SK-N-SH (cell line): ENCODE results near the gene PCED1B. TPM values are rescaled to one million over a fixed set of nuclear protein-coding genes. Genes with fewer than 3 reads are reported as not detected.

ENCODE experiments used
- CTCF ChIA-PET: fragments of 300-600, 350-600 bp; formaldehyde crosslinking; extraction: SDS; loops from one replicate; lab custom pipeline; 2021; lab: Yijun Ruan, JAX
- POLR2A ChIA-PET: fragments of 350-600 bp; sonication (Branson Sonifier 250); formaldehyde crosslinking; extraction: SDS; loops from one replicate; lab custom pipeline; 2020; ENCODE audit warnings: antibody characterized with exemption, inconsistent platforms; lab: Yijun Ruan, JAX
- DNase-seq: peaks from one replicate; pipeline ENCODE4 v3.0.0; 2012
- H2AFZ ChIP-seq: fragments of 200-600 bp; sonication (generic); 2 replicates; pipeline ENCODE4 v1.8.1; 2016; ENCODE audit warnings: antibody characterized with exemption, mild to moderate bottlenecking, low read depth
- H3F3A ChIP-seq: fragments of 200-600 bp; sonication (generic); replicated peaks from 2 replicates; pipeline ENCODE3; 2016; ENCODE audit warnings: antibody characterized with exemption, mild to moderate bottlenecking; ENCODE audit not compliant: insufficient read depth
- H3K27ac ChIP-seq, 2 experiments: fragments of 200-500 bp in 1 of 2; fragments of 200-600 bp in 1 of 2; sonication (Bioruptor generic) in 1 of 2; sonication (generic), shearing (Covaris generic) in 1 of 2; 2 replicates each; pipeline versions ENCODE4 v1.5.1 to v1.6.1; 2014 to 2016; ENCODE audit warnings: low read depth in 2 of 2, inconsistent platforms in 1 of 2, low read length in 1 of 2, mild to moderate bottlenecking in 1 of 2, mixed read lengths in 1 of 2
- H3K27me3 ChIP-seq: fragments of 200-600 bp; sonication (generic), shearing (Covaris generic); 2 replicates; pipeline ENCODE4 v1.6.1; 2016; ENCODE audit warnings: mixed run types; ENCODE audit not compliant: insufficient read depth
- H3K36me3 ChIP-seq, 2 experiments: fragments of 200-500 bp in 1 of 2; fragments of 200-600 bp in 1 of 2; sonication (Bioruptor generic) in 1 of 2; sonication (generic) in 1 of 2; replicated peaks in 1 of 2; 2 replicates each; pipeline versions ENCODE3 to v1.5.1; 2014 to 2016; ENCODE audit warnings: low read length in 1 of 2, mild to moderate bottlenecking in 1 of 2; ENCODE audit not compliant: insufficient read depth in 2 of 2, control insufficient read depth in 1 of 2
- H3K4me1 ChIP-seq, 2 experiments: fragments of 200-500 bp in 1 of 2; fragments of 200-600 bp in 1 of 2; sonication (Bioruptor generic) in 1 of 2; sonication (generic), shearing (Covaris generic) in 1 of 2; 2 replicates each; pipeline versions ENCODE4 v1.5.1 to v1.6.1; 2014 to 2016; ENCODE audit warnings: low read depth in 1 of 2, low read length in 1 of 2, mixed run types in 1 of 2; ENCODE audit not compliant: insufficient read depth in 2 of 2, control insufficient read depth in 1 of 2
- H3K4me2 ChIP-seq: fragments of 200-600 bp; sonication (generic), shearing (Covaris generic); 2 replicates; pipeline ENCODE4 v1.6.1; 2017; ENCODE audit warnings: mixed run types
- H3K4me3 ChIP-seq, 2 experiments: fragments of 200-500 bp in 1 of 2; fragments of 200-600 bp in 1 of 2; sonication (Bioruptor generic) in 1 of 2; sonication (generic), shearing (Covaris generic) in 1 of 2; 2 replicates each; pipeline versions ENCODE4 v1.5.1 to v1.8.1; 2014 to 2016; ENCODE audit warnings: low read depth in 2 of 2, inconsistent platforms in 1 of 2, low read length in 1 of 2, mild to moderate bottlenecking in 1 of 2, mixed read lengths in 1 of 2, moderate library complexity in 1 of 2
- H3K79me2 ChIP-seq: fragments of 200-600 bp; sonication (generic); 2 replicates; pipeline ENCODE4 v1.8.1; 2017; ENCODE audit warnings: mild to moderate bottlenecking; ENCODE audit not compliant: insufficient read depth
- H3K9ac ChIP-seq: fragments of 200-600 bp; sonication (generic); 2 replicates; pipeline ENCODE4 v1.6.1; 2017; ENCODE audit warnings: mixed run types
- H3K9me2 ChIP-seq: fragments of 200-600 bp; sonication (generic); 2 replicates; pipeline ENCODE4 v1.6.1; 2017; ENCODE audit warnings: mixed run types
- H3K9me3 ChIP-seq: fragments of 200-600 bp; sonication (generic); 2 replicates; pipeline ENCODE4 v1.6.1; 2017; ENCODE audit warnings: mixed run types, mild to moderate bottlenecking, moderate library complexity
- H4K20me1 ChIP-seq: fragments of 200-600 bp; sonication (generic); 2 replicates; pipeline ENCODE4 v1.6.1; 2017; ENCODE audit warnings: mild to moderate bottlenecking, mixed run types; ENCODE audit not compliant: insufficient read depth
- ELF1 ChIP-seq: IDR thresholded peaks from 2 replicates; pipeline ENCODE4 v1.4.0; 2012
- GABPA ChIP-seq: IDR thresholded peaks from 2 replicates; pipeline ENCODE4 v1.4.0; 2012; ENCODE audit warnings: low read depth, mild to moderate bottlenecking
- PBX3 ChIP-seq: IDR thresholded peaks from 2 replicates; pipeline ENCODE4; 2012
- RCOR1 ChIP-seq: fragments of 150-350 bp; IDR thresholded peaks from 2 replicates; pipeline ENCODE4 v1.6.1; 2017; ENCODE audit warnings: antibody characterized with exemption, low read length
- RFX5 ChIP-seq: IDR thresholded peaks from 2 replicates; pipeline ENCODE4 v1.6.1; 2012; ENCODE audit warnings: mild to moderate bottlenecking, improper control_type of control experiment, low read length
- TAF1 ChIP-seq: IDR thresholded peaks from 2 replicates; pipeline ENCODE4 v1.6.1; 2012; ENCODE audit warnings: low read depth, mild to moderate bottlenecking, low read length, moderate library complexity, borderline replicate concordance
- USF1 ChIP-seq: IDR thresholded peaks from 2 replicates; pipeline ENCODE4 v1.4.0; 2012; ENCODE audit warnings: low read depth, borderline replicate concordance
- YY1 ChIP-seq: IDR thresholded peaks from 2 replicates; pipeline ENCODE4 v1.4.0; 2012; ENCODE audit warnings: low read depth, mild to moderate bottlenecking
- WGBS: methylation state at CpG from one replicate; pipeline ENCODE4 v1.1.6; 2017; ENCODE audit warnings: low lambda C conversion rate; 5-methylcytosine and 5-hydroxymethylcytosine counted together
- polyA plus RNA-seq, 3 experiments: library from polyadenylated mRNA; depleted of rRNA; stranded (reverse); fragments of >200 nt; gene quantifications; 2 replicates each; pipeline ENCODE4 v1.2.3, GENCODE V29; 2012
- TF ChIP-seq, protein P1 (sequence below): fragments of 200-600 bp; sonication (generic); IDR thresholded peaks from 2 replicates; pipeline ENCODE4 v1.6.1; 2017; ENCODE audit warnings: antibody characterized with exemption, mild to moderate bottlenecking, moderate library complexity
- TF ChIP-seq, protein P2 (sequence below): IDR thresholded peaks from 2 replicates; pipeline ENCODE4 v1.6.1; 2012; ENCODE audit warnings: mild to moderate bottlenecking, low read depth, low read length, moderate library complexity
- TF ChIP-seq, protein P3 (sequence below): fragments of 150-350 bp; IDR thresholded peaks from 2 replicates; pipeline ENCODE4 v1.6.1; 2016; ENCODE audit warnings: mild to moderate bottlenecking, low read depth, low read length

PCED1B gene
- polyA plus RNA-seq, 1 of the 3 experiments (the other 2 are of a cell fraction) = 0.21 TPM

GRCh38 chr12:47155457-47156166, 76.2 kb downstream of the PCED1B start:
- no peak for DNase-seq
- H3K4me3 ChIP-seq = no peak overlapping the region
- no peak overlapping the region for H3K4me2 ChIP-seq
- CTCF ChIA-PET = no interaction called here
- no peaks in the 10 kb centered on the region for H3K36me3 ChIP-seq
- no peaks in the 10 kb centered on the region for H3K9me2 ChIP-seq
- H4K20me1 ChIP-seq = no peaks in the 10 kb centered on the region
- no peaks in the 10 kb centered on the region for H3K4me1 ChIP-seq
- no peak overlapping the region for H2AFZ ChIP-seq
- WGBS = 21% methylated on average over 3 of the region's 3 CpGs
- no peak overlapping the region for H3K27ac ChIP-seq
- no peaks in the 10 kb centered on the region for H3K79me2 ChIP-seq
- no peaks in the 10 kb centered on the region for H3K27me3 ChIP-seq
- POLR2A ChIA-PET = no interaction called here
- H3K9ac ChIP-seq = no peak overlapping the region
- H3K9me3 ChIP-seq = no peaks in the 10 kb centered on the region
- no peaks in the 10 kb centered on the region for H3F3A ChIP-seq
- no peak for TF ChIP-seq RCOR1
- TF ChIP-seq ELF1 = no peak
- TF ChIP-seq GABPA = no peak
- TF ChIP-seq USF1 = no peak
- no peak for TF ChIP-seq YY1

DNA sequence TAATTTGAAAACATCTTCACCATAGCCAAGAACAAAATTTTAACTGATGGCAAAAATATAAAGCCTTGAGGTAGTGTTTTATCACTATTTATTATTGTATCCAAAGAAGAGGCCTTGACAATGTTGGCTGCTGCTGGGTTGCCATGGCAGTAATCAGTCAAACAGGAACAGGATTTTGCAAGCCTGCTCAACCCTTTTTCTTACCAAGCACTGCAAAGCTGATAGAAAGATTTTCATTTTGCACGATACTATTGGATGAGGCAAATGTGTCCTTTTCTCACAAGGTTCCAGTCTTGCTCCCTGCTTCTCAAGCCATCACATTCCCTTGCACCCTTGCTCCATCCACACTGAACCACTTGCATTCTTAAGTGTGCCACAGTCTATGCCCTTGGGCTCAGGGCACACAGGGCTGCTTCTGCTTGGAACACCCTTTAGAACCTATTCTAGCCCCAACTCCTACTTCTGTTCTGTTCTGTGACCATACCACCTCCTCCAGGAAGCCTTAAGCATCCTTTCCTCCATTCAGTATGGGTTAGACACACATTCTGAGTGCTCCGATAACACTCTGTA, 76.8 kb downstream of the PCED1B start:
- WGBS = 30% methylated on average over 2 of the region's 2 CpGs
- CTCF ChIA-PET = no interaction called here
- POLR2A ChIA-PET = no interaction called here

DNA sequence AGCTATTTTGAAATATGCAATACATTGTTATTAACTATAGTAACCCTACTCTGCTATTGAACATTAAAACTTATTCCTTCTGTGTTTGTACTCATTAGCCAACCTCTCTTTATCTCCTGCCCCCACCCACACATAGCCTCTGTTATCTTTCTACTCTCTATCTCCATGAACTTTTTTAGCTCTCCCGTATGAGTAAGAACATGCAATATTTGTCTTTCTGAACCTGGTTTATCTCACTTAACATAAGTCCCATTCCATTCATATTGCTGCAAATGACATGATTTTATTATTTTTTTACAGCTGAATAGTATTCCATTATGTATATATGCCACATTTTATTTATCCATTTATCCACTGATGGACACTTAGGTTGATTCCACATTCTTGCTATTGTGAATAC, 79.4 kb downstream of the PCED1B start:
- no peak overlapping the region for H3K4me2 ChIP-seq
- H3K27ac ChIP-seq = no peak overlapping the region
- H3K9me3 ChIP-seq = no peaks in the 10 kb centered on the region
- H3K79me2 ChIP-seq = no peaks in the 10 kb centered on the region
- CTCF ChIA-PET = no interaction called here
- 18% methylated on average over 1 of the region's 1 CpG for WGBS
- H4K20me1 ChIP-seq = no peaks in the 10 kb centered on the region
- DNase-seq = no peak
- H3F3A ChIP-seq = no peaks in the 10 kb centered on the region
- no peaks in the 10 kb centered on the region for H3K36me3 ChIP-seq
- no peak overlapping the region for H3K4me3 ChIP-seq
- POLR2A ChIA-PET = no interaction called here
- H3K27me3 ChIP-seq = no peaks in the 10 kb centered on the region
- H2AFZ ChIP-seq = no peak overlapping the region
- H3K9ac ChIP-seq = no peak overlapping the region
- no peaks in the 10 kb centered on the region for H3K9me2 ChIP-seq
- no peaks in the 10 kb centered on the region for H3K4me1 ChIP-seq
- no peak for TF ChIP-seq RCOR1
- TF ChIP-seq, protein P1, sequence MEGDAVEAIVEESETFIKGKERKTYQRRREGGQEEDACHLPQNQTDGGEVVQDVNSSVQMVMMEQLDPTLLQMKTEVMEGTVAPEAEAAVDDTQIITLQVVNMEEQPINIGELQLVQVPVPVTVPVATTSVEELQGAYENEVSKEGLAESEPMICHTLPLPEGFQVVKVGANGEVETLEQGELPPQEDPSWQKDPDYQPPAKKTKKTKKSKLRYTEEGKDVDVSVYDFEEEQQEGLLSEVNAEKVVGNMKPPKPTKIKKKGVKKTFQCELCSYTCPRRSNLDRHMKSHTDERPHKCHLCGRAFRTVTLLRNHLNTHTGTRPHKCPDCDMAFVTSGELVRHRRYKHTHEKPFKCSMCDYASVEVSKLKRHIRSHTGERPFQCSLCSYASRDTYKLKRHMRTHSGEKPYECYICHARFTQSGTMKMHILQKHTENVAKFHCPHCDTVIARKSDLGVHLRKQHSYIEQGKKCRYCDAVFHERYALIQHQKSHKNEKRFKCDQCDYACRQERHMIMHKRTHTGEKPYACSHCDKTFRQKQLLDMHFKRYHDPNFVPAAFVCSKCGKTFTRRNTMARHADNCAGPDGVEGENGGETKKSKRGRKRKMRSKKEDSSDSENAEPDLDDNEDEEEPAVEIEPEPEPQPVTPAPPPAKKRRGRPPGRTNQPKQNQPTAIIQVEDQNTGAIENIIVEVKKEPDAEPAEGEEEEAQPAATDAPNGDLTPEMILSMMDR = no peak
- no peak for TF ChIP-seq RFX5
- TF ChIP-seq, protein P2, sequence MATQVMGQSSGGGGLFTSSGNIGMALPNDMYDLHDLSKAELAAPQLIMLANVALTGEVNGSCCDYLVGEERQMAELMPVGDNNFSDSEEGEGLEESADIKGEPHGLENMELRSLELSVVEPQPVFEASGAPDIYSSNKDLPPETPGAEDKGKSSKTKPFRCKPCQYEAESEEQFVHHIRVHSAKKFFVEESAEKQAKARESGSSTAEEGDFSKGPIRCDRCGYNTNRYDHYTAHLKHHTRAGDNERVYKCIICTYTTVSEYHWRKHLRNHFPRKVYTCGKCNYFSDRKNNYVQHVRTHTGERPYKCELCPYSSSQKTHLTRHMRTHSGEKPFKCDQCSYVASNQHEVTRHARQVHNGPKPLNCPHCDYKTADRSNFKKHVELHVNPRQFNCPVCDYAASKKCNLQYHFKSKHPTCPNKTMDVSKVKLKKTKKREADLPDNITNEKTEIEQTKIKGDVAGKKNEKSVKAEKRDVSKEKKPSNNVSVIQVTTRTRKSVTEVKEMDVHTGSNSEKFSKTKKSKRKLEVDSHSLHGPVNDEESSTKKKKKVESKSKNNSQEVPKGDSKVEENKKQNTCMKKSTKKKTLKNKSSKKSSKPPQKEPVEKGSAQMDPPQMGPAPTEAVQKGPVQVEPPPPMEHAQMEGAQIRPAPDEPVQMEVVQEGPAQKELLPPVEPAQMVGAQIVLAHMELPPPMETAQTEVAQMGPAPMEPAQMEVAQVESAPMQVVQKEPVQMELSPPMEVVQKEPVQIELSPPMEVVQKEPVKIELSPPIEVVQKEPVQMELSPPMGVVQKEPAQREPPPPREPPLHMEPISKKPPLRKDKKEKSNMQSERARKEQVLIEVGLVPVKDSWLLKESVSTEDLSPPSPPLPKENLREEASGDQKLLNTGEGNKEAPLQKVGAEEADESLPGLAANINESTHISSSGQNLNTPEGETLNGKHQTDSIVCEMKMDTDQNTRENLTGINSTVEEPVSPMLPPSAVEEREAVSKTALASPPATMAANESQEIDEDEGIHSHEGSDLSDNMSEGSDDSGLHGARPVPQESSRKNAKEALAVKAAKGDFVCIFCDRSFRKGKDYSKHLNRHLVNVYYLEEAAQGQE = no peak
- TF ChIP-seq, protein P3, sequence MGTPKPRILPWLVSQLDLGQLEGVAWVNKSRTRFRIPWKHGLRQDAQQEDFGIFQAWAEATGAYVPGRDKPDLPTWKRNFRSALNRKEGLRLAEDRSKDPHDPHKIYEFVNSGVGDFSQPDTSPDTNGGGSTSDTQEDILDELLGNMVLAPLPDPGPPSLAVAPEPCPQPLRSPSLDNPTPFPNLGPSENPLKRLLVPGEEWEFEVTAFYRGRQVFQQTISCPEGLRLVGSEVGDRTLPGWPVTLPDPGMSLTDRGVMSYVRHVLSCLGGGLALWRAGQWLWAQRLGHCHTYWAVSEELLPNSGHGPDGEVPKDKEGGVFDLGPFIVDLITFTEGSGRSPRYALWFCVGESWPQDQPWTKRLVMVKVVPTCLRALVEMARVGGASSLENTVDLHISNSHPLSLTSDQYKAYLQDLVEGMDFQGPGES = no peak

More for the DNA sequence above, 76.8 kb downstream of the PCED1B start:
- Histone ChIP-seq H2AFZ (no peak overlapping the region), H3K9me3 (no peaks in the 10 kb centered on the region), H3K9ac (no peak overlapping the region), H3F3A (no peaks in the 10 kb centered on the region), H4K20me1 (no peaks in the 10 kb centered on the region), H3K9me2 (no peaks in the 10 kb centered on the region), H3K4me1 (no peaks in the 10 kb centered on the region), H3K27ac (no peak overlapping the region), H3K27me3 (no peaks in the 10 kb centered on the region), H3K4me3 (no peak overlapping the region), H3K79me2 (no peaks in the 10 kb centered on the region), H3K36me3 (no peaks in the 10 kb centered on the region), H3K4me2 (no peak overlapping the region)
- TF ChIP-seq PBX3 (no peak), TAF1 (no peak)
- DNase-seq = no peak
